Upper lobe of right lung (tissue), 1 donor: ENCODE measurements around the gene KCNJ2. TPM values are rescaled to one million over a fixed set of nuclear protein-coding genes. Genes with fewer than 3 reads are reported as not detected.

Source experiments
- ATAC-seq: fragments of 200-7000 bp; cut with Tn5 transposase; one replicate; pipeline ENCODE4 v1.9.1; 2020; ENCODE audit warnings: mild to moderate bottlenecking, moderate library complexity
- DNase-seq: peaks from one replicate; pipeline ENCODE4 v3.0.0-alpha.2; 2020
- H3K27ac ChIP-seq: fragments of 200-600 bp; one replicate; pipeline ENCODE4 v1.8.0; 2022
- H3K27me3 ChIP-seq: fragments of 200-600 bp; one replicate; pipeline ENCODE4 v1.8.0; 2022; ENCODE audit warnings: mild to moderate bottlenecking
- H3K36me3 ChIP-seq: fragments of 200-600 bp; one replicate; pipeline ENCODE4 v1.8.0; 2022
- H3K4me1 ChIP-seq: fragments of 200-600 bp; one replicate; pipeline ENCODE4 v1.8.0; 2022
- H3K4me3 ChIP-seq: fragments of 200-600 bp; one replicate; pipeline ENCODE4 v1.8.0; 2022; ENCODE audit warnings: mild to moderate bottlenecking
- H3K9me3 ChIP-seq: fragments of 200-600 bp; one replicate; pipeline ENCODE4 v1.8.0; 2022
- intact Hi-C: fragments of 100-400 bp; cut with DNase I; formaldehyde crosslinking; loops from one replicate; pipeline ENCODE4 v1.11.0; 2022
- total RNA-seq: library from RNA; stranded (reverse); fragmentation: NEBNext Ultra II Directional; extraction: Animal tissue kit (Norgen Biotek cat#: 25700); gene quantifications from one replicate; pipeline ENCODE4 v1.2.1, GENCODE V29; 2021
- TF ChIP-seq, protein P1 (sequence below): fragments of 200-600 bp; IDR thresholded peaks from one replicate; pipeline ENCODE4 v1.8.0; 2022; ENCODE audit warnings: antibody characterized with exemption
- donor health status: DM: no; HTN: yes; CAD: no; lungs with severe emphysema.

Gene KCNJ2
- total RNA-seq, 1 donor from 2014 or later = 18.1 TPM

DNA sequence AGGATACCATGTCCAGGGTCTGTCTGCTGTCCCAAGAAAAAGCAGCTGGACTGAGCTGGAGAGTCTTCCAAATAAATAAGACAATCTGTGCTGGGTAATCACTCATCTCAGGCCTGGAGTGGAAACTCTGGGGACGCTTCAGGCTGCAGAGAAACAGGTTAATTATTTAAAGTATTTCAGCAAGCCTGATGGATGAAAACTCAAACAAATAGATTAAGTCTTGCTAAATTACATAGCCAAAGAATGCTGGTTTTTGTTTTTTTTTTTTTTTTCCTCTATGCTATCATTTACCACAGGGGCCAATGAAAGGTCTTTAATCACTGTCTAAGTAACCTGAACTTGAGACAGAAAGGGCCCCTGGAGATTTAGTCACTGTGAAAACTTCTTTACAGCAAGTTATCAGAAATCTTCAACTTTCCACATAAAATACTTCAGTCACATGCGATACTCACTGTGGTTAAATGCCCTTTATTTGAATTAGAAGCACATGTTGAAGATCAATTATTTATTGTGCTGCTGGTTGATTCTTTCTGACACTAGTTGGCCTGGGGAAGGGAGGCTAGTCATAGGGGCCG, 31.0 kb upstream of the KCNJ2 start:
- Histone ChIP-seq H3K36me3 (no peaks in the 10 kb centered on the region), H3K27ac (peak overlapping the region; percentile 87), H3K9me3 (no peaks in the 10 kb centered on the region), H3K27me3 (no peaks in the 10 kb centered on the region), H3K4me1 (peaks cover 4% of the 10 kb centered on the region), H3K4me3 (no peak overlapping the region)
- intact Hi-C loops = no loop called here
- TF ChIP-seq, protein P1, sequence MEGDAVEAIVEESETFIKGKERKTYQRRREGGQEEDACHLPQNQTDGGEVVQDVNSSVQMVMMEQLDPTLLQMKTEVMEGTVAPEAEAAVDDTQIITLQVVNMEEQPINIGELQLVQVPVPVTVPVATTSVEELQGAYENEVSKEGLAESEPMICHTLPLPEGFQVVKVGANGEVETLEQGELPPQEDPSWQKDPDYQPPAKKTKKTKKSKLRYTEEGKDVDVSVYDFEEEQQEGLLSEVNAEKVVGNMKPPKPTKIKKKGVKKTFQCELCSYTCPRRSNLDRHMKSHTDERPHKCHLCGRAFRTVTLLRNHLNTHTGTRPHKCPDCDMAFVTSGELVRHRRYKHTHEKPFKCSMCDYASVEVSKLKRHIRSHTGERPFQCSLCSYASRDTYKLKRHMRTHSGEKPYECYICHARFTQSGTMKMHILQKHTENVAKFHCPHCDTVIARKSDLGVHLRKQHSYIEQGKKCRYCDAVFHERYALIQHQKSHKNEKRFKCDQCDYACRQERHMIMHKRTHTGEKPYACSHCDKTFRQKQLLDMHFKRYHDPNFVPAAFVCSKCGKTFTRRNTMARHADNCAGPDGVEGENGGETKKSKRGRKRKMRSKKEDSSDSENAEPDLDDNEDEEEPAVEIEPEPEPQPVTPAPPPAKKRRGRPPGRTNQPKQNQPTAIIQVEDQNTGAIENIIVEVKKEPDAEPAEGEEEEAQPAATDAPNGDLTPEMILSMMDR = no peak
- DNase-seq (no peak), ATAC-seq (no peak)

DNA sequence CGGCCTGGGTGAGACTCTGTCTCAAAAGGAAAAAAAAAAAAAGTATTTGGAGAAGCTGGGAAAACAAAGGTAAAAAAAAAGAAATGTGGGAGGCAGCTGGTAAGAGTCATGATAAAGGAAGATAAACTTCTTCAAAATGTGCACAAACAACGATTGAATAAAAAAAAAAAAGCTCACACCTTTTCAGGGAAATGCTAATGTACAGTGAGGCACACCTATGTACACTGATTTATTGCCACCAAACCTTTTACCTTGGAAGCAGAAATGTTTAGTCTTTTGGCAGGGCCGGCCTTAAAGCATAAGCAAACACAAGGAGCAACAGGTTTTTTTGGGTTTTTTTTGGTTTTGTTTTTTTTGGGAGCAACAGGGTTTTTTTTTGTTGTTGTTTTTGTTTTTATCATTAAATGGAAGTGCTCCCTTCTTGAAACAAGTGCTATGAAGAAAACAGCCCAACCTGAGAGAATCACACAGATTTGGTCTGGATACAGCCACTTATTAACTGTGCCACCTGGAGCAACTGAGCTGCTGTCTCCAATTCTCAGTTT, 29.8 kb upstream of the KCNJ2 start:
- intact Hi-C loops = no loop called here
- DNase-seq (no peak), ATAC-seq (no peak)

DNA sequence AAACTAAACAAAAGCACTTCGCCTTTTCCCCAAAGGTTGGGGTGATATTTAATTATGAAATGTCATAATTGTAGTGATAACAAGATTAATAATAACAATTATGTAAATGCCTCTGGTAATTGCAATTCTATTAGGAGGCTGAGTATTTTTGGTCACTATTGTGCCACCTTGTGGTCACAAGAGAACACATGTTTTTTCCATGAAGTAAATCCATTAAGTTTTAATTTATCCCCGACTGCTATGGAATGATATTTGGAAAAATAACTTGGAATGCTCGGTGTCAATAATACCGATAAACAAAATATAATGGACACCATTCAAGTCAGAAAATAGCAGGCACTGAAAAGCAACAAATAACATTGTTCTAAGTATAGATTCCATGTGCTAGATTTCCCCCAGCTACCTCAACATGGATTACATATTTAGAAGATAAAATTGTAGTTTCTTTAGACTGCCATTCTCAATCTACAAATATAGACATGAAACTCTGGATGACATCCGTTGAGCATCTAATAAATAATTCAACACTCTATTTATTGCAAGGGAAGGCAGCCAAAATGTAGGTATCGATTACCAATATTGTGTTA, 25.0 kb upstream of the KCNJ2 start:
- Histone ChIP-seq H3K4me1 (no peaks in the 10 kb centered on the region), H3K4me3 (no peak overlapping the region), H3K27ac (no peak overlapping the region), H3K27me3 (no peaks in the 10 kb centered on the region), H3K36me3 (no peaks in the 10 kb centered on the region), H3K9me3 (no peaks in the 10 kb centered on the region)
- intact Hi-C loops = loop anchor here (10.0 kb wide), 1 partner anchor 580 kb away; no protein-coding TSS in a partner anchor
- no peak for DNase-seq
- peak; percentile 53 for ATAC-seq
- TF ChIP-seq, protein P1 = peak; percentile 71

More for the DNA sequence above, 29.8 kb upstream of the KCNJ2 start:
- no peaks in the 10 kb centered on the region for H3K9me3 ChIP-seq
- no peak overlapping the region for H3K27ac ChIP-seq
- no peaks in the 10 kb centered on the region for H3K27me3 ChIP-seq
- no peak overlapping the region for H3K4me3 ChIP-seq
- H3K4me1 ChIP-seq = peaks cover 4% of the 10 kb centered on the region
- TF ChIP-seq, protein P1 = no peak
- H3K36me3 ChIP-seq = no peaks in the 10 kb centered on the region

DNA sequence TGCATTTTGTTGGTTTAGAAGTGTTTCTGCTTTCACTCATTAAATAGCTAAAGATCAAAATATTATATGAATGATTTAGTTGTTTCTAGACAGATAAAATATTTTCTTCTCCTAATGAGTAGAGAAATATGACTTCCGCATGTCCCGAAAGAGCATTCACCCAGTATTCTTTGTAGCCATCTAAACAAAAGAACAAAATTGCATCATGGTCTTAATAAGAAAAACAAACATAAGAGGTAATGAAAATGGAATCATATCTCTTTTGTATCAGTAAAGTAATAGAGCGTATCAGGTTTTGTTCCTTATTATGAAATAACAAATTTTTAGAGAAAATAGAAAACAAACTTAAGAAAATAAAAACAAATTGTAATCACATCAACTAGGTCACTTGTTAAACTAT, 16.1 kb upstream of the KCNJ2 start:
- Histone ChIP-seq H3K27me3 (no peaks in the 10 kb centered on the region), H3K4me1 (no peaks in the 10 kb centered on the region), H3K9me3 (no peaks in the 10 kb centered on the region), H3K36me3 (no peaks in the 10 kb centered on the region), H3K4me3 (no peak overlapping the region), H3K27ac (no peak overlapping the region)
- ATAC-seq (no peak), DNase-seq (no peak)
- TF ChIP-seq, protein P1 = no peak
- intact Hi-C loops = no loop called here

DNA sequence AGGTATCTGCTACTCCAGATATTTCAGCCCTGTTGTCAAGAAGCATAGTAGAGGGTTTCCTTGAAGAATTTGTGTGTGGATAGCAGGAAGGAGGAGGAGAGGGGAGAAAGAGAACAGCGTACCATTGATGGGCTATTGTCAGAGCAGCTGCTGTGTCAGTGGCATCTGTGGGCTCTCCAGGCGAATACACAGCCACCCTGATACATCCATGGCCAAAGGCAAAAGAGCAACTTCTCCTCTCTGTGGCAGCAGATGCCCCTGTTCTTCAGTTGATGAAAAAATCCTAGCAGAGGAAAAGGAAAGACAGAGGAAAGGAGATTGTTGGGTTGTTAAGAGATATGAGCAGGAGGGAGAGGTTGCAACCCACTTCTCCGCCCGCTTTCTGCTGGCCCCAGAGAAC, 12.2 kb upstream of the KCNJ2 start:
- H3K4me1 ChIP-seq = no peaks in the 10 kb centered on the region

More for the DNA sequence above, 12.2 kb upstream of the KCNJ2 start:
- H3K27ac ChIP-seq = no peak overlapping the region
- H3K9me3 ChIP-seq = no peaks in the 10 kb centered on the region
- intact Hi-C loops = no loop called here
- no peak overlapping the region for H3K4me3 ChIP-seq
- no peaks in the 10 kb centered on the region for H3K36me3 ChIP-seq
- H3K27me3 ChIP-seq = no peaks in the 10 kb centered on the region
- TF ChIP-seq, protein P1 = no peak
- ATAC-seq = no peak
- DNase-seq = no peak
